Activated CD8-positive, alpha-beta memory T cell treated with anti-CD3 and anti-CD28 coated beads, Interleukin-2, amount 10 ng/mL, durations not matched to agents 7 days and 5 days (primary cell): ENCODE results near the gene TMEM212. TPM values are rescaled to one million over a fixed set of nuclear protein-coding genes. Genes with fewer than 3 reads are reported as not detected.

Experiments used
- ATAC-seq: fragments of 150-1000 bp; cut with Tn5 transposase; one replicate; pipeline ENCODE4 v1.10.0; 2021; ENCODE audit warnings: moderate library complexity
- CTCF ChIA-PET: fragments of 350-600 bp; sonication (Branson Sonifier 250); formaldehyde crosslinking; loops from one replicate; lab custom pipeline; 2021; ENCODE audit warnings: antibody characterized with exemption; lab: Charles Lee
- DNase-seq: peaks from one replicate; pipeline ENCODE4 v3.0.0-alpha.2; 2020
- H3K27ac Mint-ChIP-seq: one replicate; pipeline ENCODE4 v1.8.0; 2021; ENCODE audit warnings: mild to moderate bottlenecking, mixed read lengths
- H3K27me3 Mint-ChIP-seq: one replicate; pipeline ENCODE4 v1.8.0; 2021; ENCODE audit warnings: mixed read lengths
- H3K36me3 Mint-ChIP-seq: one replicate; pipeline ENCODE4 v1.8.0; 2021; ENCODE audit warnings: mild to moderate bottlenecking, mixed read lengths
- H3K4me1 Mint-ChIP-seq: one replicate; pipeline ENCODE4 v1.8.0; 2021; ENCODE audit warnings: mixed read lengths
- H3K4me3 Mint-ChIP-seq: one replicate; pipeline ENCODE4 v1.8.0; 2021; ENCODE audit warnings: mild to moderate bottlenecking, moderate library complexity, mixed read lengths
- H3K9me3 Mint-ChIP-seq: one replicate; pipeline ENCODE4 v1.8.0; 2022; ENCODE audit warnings: low read depth, mixed read lengths
- total RNA-seq, 2 experiments: library from RNA; stranded (reverse); gene quantifications; one replicate each; pipeline ENCODE4 v1.2.3, GENCODE V29; 2021

The TMEM212 gene
- total RNA-seq, 2 experiments from 2014 or later: not detected

DNA sequence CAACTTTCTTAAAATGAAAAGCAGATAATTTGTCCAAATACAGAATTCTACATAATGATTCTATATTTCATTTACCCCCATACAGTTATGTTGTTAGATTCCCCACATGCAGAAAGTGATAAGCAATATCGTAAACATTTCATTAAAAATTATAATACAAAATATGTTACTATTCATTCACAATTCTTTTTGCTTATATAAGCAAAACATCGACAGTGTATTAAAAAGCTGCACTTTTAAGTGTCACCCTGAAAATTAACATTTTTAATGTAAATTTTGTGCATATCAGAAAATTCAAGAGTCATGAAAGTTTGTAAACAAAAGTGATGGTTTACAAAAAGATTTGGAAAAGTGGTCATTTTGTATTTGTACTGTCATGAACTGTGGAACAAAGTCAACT lies 19.2 kb downstream of the TMEM212 start:
- no peak for ATAC-seq
- Mint-ChIP-seq H3K27me3 (peaks cover 24% of the 10 kb centered on the region), H3K4me3 (no peak overlapping the region), H3K27ac (no peak overlapping the region), H3K36me3 (no peaks in the 10 kb centered on the region), H3K4me1 (no peaks in the 10 kb centered on the region), H3K9me3 (no peaks in the 10 kb centered on the region)
- CTCF ChIA-PET: no interaction called here
- DNase-seq: no peak

DNA sequence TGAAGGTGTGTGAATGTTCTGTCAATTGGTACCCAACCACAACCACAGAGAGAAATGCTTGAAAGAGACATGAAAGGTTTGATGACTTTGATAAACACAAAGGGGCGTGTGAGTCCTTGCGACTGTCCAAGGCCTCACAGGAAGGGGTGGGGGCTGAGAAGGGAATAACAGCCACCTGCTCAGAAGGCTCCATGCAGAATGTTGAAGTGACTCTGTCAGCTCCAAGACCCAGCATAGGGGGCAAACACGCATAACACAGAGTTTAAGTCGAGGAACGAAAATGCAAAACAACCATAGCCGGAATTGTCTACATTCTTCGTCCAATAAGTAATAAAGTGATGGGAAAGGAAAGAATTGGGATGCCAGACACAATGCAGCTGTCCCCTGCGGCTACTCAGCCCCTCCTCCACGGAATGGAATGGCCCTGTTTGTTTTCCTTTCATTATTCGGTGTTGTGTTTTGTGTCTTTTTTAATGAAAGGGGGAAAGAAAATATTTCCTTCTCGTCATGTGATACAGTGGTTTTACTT lies 19.9 kb downstream of the TMEM212 start:
- no peaks in the 10 kb centered on the region for H3K9me3 Mint-ChIP-seq
- H3K36me3 Mint-ChIP-seq: no peaks in the 10 kb centered on the region
- ATAC-seq: no peak
- no peaks in the 10 kb centered on the region for H3K4me1 Mint-ChIP-seq
- H3K27ac Mint-ChIP-seq: no peak overlapping the region
- no peak for DNase-seq
- H3K27me3 Mint-ChIP-seq: peaks cover 20% of the 10 kb centered on the region
- CTCF ChIA-PET: no interaction called here
- no peak overlapping the region for H3K4me3 Mint-ChIP-seq

- no peaks in the 10 kb centered on the region for H3K4me1 Mint-ChIP-seq
- no peak overlapping the region for H3K27ac Mint-ChIP-seq
- no peaks in the 10 kb centered on the region for H3K9me3 Mint-ChIP-seq
- DNase-seq (no peak), ATAC-seq (no peak)
- peaks cover 18% of the 10 kb centered on the region for H3K27me3 Mint-ChIP-seq
- CTCF ChIA-PET: no interaction called here
- no peak overlapping the region for H3K4me3 Mint-ChIP-seq
- H3K36me3 Mint-ChIP-seq: no peaks in the 10 kb centered on the region
Measured at GRCh38 chr3:171863920-171864319, 20.8 kb downstream of the TMEM212 start.

DNA sequence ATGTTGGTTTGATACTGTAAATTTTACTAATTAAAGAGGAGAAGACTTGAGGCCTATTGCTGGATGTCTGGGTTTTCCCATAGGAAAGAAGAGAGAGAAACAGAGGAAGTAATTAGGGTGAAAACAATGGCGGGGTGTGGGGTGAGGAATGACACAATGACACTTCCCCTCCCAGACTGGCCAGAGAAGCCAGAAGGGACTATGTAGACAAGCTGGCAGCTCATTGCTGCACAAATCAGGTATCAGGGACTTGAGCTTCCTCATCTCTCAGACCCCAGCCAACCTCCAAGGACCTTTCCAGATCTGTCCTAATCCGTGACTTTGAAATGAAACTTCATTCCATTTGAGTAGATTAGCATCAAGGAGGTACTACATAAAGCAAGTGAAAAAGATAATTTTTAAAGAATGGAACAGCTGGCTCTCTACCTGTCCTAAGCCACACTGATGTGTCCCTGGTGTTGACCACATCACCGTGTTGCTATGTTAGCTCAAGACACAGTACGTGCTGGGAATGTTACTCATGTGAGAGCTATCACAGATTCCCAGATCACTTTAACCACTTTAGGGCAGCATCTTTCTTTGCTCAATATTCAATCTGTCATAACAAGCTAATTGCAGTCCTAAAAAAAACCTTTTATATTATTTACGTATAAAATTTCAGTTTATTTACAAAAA lies 22.2 kb downstream of the TMEM212 start:
- Mint-ChIP-seq H3K4me3 (no peak overlapping the region), H3K4me1 (no peaks in the 10 kb centered on the region), H3K27me3 (peaks cover 14% of the 10 kb centered on the region), H3K27ac (no peak overlapping the region), H3K9me3 (no peaks in the 10 kb centered on the region), H3K36me3 (no peaks in the 10 kb centered on the region)
- CTCF ChIA-PET: no interaction called here
- DNase-seq (no peak), ATAC-seq (no peak)

- CTCF ChIA-PET: no interaction called here
Measured at GRCh38 chr3:171867981-171868380, 24.8 kb downstream of the TMEM212 start.

DNA sequence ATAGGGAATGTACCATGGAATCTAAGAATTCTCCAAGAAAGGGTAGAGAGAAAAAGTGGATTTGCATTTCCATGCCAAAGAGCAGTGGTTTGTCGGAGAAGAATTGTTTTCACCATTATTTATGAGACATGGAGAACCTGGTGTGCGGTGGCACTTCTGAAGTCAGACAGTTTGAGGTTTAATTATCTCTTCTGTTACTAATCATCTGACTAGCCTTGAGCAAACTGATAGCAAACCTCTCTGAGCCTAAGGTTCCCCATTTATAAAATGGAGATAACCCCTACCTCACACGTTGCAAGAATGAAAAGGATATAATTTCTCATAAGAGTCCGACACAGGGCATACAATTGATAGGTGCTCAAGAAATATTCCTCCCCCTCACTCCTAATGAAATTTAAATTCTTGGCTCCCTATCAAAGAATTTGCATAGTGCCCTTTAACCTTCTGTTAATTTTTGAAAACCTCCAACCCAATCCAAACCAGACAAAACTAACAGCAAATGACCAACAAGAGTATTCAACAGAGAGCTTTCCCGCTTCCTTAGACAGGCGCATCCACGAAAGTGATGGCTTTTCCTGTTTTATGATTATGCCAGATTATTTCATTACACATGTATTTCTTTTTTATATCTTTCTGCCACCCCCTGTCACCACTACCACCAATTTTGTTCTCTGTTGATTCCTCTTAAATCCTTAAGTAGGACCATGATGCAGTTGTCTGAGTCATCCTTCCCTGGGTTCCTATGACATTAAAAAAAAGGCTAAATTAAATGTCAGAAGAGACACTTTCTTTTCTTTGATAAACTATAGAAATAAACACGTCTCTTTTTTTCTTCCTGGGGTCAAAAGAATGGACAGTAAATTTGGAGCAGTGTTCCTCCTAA lies 28.5 kb downstream of the TMEM212 start:
- Mint-ChIP-seq H3K4me1 (peaks cover 4% of the 10 kb centered on the region), H3K9me3 (no peaks in the 10 kb centered on the region), H3K27me3 (peaks cover 19% of the 10 kb centered on the region), H3K27ac (no peak overlapping the region), H3K36me3 (no peaks in the 10 kb centered on the region), H3K4me3 (no peak overlapping the region)
- no peak for ATAC-seq
- CTCF ChIA-PET: no interaction called here
- no peak for DNase-seq

More at GRCh38 chr3:171867981-171868380, 24.8 kb downstream of the TMEM212 start:
- no peak overlapping the region for H3K27ac Mint-ChIP-seq
- H3K27me3 Mint-ChIP-seq: peaks cover 12% of the 10 kb centered on the region
- H3K4me3 Mint-ChIP-seq: no peak overlapping the region
- H3K4me1 Mint-ChIP-seq: no peaks in the 10 kb centered on the region
- ATAC-seq (no peak), DNase-seq (no peak)
- no peaks in the 10 kb centered on the region for H3K9me3 Mint-ChIP-seq
- H3K36me3 Mint-ChIP-seq: no peaks in the 10 kb centered on the region

DNA sequence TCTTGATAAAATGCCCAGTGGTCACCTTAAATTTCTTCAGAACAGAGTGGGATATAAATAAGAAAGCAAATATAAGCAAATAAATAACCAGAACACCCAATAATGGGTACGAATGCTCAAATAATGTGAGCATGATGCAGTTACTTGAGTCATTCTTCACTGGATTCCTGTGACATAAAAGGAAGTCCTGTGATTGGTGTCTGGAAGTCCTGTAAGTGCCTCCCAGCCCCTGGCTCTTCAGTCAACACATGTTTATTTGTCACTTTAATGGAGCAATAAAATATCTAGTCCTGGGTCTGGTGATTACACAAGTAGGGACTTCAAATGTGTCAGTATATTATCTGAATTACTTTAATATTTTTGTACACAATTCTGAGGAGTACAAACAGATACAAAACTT lies 30.4 kb downstream of the TMEM212 start:
- ATAC-seq: no peak

GRCh38 chr3:171874251-171874681 lies 31.1 kb downstream of the TMEM212 start:
- peaks cover 32% of the 10 kb centered on the region for H3K27me3 Mint-ChIP-seq
- DNase-seq (no peak), ATAC-seq (no peak)
- H3K27ac Mint-ChIP-seq: no peak overlapping the region
- CTCF ChIA-PET: no interaction called here
- H3K9me3 Mint-ChIP-seq: no peaks in the 10 kb centered on the region
- peaks cover 9% of the 10 kb centered on the region for H3K4me1 Mint-ChIP-seq
- H3K4me3 Mint-ChIP-seq: no peak overlapping the region
- no peaks in the 10 kb centered on the region for H3K36me3 Mint-ChIP-seq

More for the DNA sequence above, 30.4 kb downstream of the TMEM212 start:
- DNase-seq: no peak
- CTCF ChIA-PET: no interaction called here
- Mint-ChIP-seq H3K27me3 (peaks cover 27% of the 10 kb centered on the region), H3K27ac (no peak overlapping the region), H3K36me3 (no peaks in the 10 kb centered on the region), H3K9me3 (no peaks in the 10 kb centered on the region), H3K4me1 (peaks cover 9% of the 10 kb centered on the region), H3K4me3 (no peak overlapping the region)

DNA sequence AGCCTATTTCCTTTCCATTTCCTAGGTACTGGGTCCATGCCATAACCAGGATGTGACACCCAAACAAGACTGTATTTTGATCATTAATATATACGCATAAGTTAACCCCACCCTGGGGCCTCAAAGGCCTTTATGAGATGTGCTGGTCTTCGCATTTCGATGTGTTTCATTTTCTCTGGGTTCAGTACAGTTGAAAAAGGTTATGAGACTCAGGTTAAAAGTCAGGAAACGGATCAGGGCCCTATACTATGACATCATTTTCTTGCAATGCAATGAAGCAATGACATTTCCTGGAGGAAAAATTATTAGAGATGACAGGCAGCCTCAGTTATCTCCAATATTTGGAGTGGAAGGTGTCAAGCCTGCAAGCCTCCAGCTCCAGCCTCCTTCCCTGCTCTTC lies 31.7 kb downstream of the TMEM212 start:
- H3K4me3 Mint-ChIP-seq: no peak overlapping the region
- peaks cover 37% of the 10 kb centered on the region for H3K27me3 Mint-ChIP-seq
- peaks cover 9% of the 10 kb centered on the region for H3K4me1 Mint-ChIP-seq
- no peak overlapping the region for H3K27ac Mint-ChIP-seq
- no peak for ATAC-seq
- no peaks in the 10 kb centered on the region for H3K36me3 Mint-ChIP-seq
- H3K9me3 Mint-ChIP-seq: no peaks in the 10 kb centered on the region
- CTCF ChIA-PET: no interaction called here
- DNase-seq: no peak

DNA sequence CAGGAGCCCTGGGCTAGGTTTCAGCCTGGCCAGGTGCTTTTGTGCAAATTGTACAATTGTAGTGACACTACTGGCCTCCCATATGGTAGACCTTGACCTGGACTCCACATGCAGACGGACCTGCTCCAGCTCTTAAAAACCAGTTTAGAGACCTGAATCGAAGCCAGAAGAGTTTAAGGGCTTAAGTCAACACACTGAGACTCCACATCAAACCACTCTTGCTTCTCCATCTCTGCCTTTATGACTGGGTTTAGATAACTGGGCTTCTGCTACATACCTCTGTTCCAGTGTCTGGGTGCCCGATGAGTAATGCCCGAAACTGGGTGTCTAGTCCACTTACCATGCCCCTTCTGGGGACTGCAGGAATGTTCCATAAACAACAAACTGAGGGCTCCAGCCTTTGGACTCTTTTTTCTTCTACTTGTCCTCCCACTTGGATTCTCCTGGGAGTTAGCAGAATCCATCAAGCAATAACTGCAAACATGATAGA lies 32.8 kb downstream of the TMEM212 start:
- no peaks in the 10 kb centered on the region for H3K9me3 Mint-ChIP-seq
- no peak overlapping the region for H3K27ac Mint-ChIP-seq
- no peak for ATAC-seq
- CTCF ChIA-PET: no interaction called here
- H3K27me3 Mint-ChIP-seq: peaks cover 41% of the 10 kb centered on the region
- H3K4me1 Mint-ChIP-seq: peaks cover 9% of the 10 kb centered on the region
- H3K4me3 Mint-ChIP-seq: no peak overlapping the region
- DNase-seq: no peak
- H3K36me3 Mint-ChIP-seq: no peaks in the 10 kb centered on the region

DNA sequence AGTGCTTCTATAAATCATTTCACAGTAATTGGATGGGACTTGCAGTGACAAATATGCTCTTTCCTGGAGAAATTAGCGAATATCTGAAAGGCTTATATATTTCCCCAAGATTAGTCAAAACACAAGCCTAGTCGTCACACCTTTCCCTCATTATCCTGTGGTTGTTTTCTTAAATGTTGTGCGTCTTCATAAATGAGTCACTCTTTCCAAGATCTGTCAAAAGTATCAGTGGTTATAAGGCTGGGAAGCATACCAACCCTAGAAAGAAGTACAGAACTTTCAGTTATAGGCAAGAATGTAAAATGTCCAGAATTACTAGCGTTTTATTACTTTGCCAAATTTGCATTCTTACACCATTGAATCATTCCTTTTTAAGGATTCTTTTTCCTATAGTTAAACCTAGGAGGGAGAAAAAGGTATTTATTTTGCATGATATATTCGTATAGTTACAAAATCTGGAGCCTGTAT lies 33.6 kb downstream of the TMEM212 start:
- DNase-seq (no peak), ATAC-seq (peak; percentile 16)
- CTCF ChIA-PET: no interaction called here
- peaks cover 9% of the 10 kb centered on the region for H3K4me1 Mint-ChIP-seq
- H3K27ac Mint-ChIP-seq: no peak overlapping the region
- H3K9me3 Mint-ChIP-seq: no peaks in the 10 kb centered on the region
- no peak overlapping the region for H3K4me3 Mint-ChIP-seq
- no peaks in the 10 kb centered on the region for H3K36me3 Mint-ChIP-seq
- peaks cover 47% of the 10 kb centered on the region for H3K27me3 Mint-ChIP-seq

- H3K27ac Mint-ChIP-seq: no peak overlapping the region
- no peaks in the 10 kb centered on the region for H3K9me3 Mint-ChIP-seq
- H3K27me3 Mint-ChIP-seq: peaks cover 59% of the 10 kb centered on the region
- H3K4me3 Mint-ChIP-seq: no peak overlapping the region
- DNase-seq (no peak), ATAC-seq (no peak)
- CTCF ChIA-PET: no interaction called here
- H3K36me3 Mint-ChIP-seq: no peaks in the 10 kb centered on the region
- H3K4me1 Mint-ChIP-seq: peaks cover 9% of the 10 kb centered on the region
Measured at GRCh38 chr3:171878461-171879225, 35.5 kb downstream of the TMEM212 start.

DNA sequence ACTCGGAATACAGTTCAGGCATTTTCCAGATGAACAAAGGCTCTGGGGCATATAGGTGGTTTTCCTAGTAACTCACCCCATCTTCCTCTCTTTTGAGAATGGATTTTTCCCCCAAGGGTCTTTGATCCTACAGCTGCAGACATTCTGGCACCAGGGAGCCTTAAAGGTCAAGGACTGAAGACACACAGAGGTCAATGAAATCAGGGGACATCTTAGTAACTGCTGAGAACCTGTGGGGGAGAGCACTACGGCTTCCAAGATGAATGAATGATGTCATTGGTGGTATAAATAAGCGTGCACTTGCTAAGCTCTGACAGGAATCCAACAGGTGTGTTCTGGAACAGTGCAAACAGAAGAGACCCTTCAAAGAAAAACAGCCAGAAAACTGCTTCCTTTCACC lies 36.3 kb downstream of the TMEM212 start:
- Mint-ChIP-seq H3K9me3 (no peaks in the 10 kb centered on the region), H3K4me3 (no peak overlapping the region), H3K27me3 (peaks cover 58% of the 10 kb centered on the region), H3K36me3 (no peaks in the 10 kb centered on the region), H3K27ac (no peak overlapping the region), H3K4me1 (peaks cover 9% of the 10 kb centered on the region)
- DNase-seq (no peak), ATAC-seq (no peak)
- CTCF ChIA-PET: no interaction called here
